ENCODE measurements around the gene PTPRG.

DNA sequence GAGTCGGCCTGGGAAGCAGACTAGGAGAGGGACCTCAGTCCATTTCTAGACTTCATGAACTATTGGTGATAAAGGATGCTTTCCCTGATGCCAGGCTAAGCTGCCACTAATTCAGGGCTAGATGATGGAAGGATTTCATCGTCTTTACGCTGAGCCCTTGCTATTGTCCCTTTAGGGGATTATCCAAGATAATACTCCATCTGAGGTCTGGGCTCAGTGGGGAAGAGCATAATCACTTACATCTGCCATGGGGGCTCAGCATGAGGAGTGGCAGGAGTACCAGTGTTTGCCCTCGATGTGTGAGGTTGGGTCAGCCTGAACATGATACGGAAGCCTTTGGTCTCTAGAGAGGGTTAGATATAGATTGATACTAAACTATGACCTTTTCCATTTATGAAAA lies 47.3 kb downstream of the PTPRG start:
- TF ChIP-seq POLR2A (IDR thresholded peaks at IDR 0.05; ENCODE audit: low read length) (no peak), GATA1 (IDR thresholded peaks at IDR 0.05; ENCODE audit: low read depth, low read length) (no peak)
